Measurements from ENCODE around the gene TBX19. TPM values are rescaled to one million over a fixed set of nuclear protein-coding genes. Genes with fewer than 3 reads are reported as not detected.

The TBX19 gene
- total RNA-seq, 4 donors from 2014 or later: 0.12 to 0.53 (median 0.36) TPM; not detected in 1

DNA sequence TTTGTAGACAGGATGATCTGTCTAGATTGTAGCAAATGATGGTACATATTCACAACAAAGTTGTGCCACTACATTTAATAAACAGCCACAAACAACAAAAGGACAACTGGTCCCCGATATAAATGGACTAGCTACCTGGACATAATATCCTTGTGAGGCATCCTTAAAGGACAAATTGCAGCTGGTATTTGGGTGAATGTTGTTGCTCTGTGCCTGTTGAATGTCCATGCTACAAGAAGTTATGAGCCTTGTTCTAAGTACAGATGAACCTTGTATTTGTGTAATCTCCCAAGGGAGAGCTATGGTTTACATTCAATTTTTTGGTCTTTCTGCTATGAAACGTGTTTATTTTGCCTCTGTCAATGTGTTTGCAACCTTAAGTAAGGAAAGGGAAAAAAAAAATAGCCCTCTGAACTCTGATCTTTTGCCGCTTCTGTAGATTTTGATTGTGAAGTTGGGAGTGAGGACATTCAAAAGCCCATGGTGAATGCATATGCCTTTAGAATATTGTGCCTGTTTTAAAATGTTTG is 28.4 kb upstream of the TBX19 start:
- Histone ChIP-seq H3K27me3 (no peaks in the 10 kb centered on the region), H3K4me1 (no peaks in the 10 kb centered on the region), H3K9me3 (peaks cover 0 to 12% (median 11%) of the 10 kb centered on the region in 3 donors), H3K36me3 (peaks cover 0 to 8% of the 10 kb centered on the region in 2 donors), H3K27ac (no peak overlapping the region), H3K4me3 (no peak overlapping the region)
- DNase-seq (no peak), ATAC-seq (no peak)
- in situ Hi-C loops (cut with MboI; ENCODE audit: low sequenced_read_pairs in 4 of 4) (no loop called here), intact Hi-C loops (cut with DNase I; ENCODE audit: low total_unique reads) (no loop called here)
- TF ChIP-seq CTCF (IDR thresholded peaks at IDR 0.05 in 4 of 5, conservative IDR thresholded peaks at IDR 0.05 in 1 of 5) (no peak), POLR2A (IDR thresholded peaks at IDR 0.05) (no peak)

GRCh38 chr1:168256164-168256563 is 24.5 kb upstream of the TBX19 start:
- no peaks in the 10 kb centered on the region for H3K36me3 ChIP-seq
- in situ Hi-C loops (cut with MboI; ENCODE audit: low sequenced_read_pairs in 4 of 4): no loop called here
- H3K27ac ChIP-seq: no peak overlapping the region
- H3K4me3 ChIP-seq: no peak overlapping the region
- H3K9me3 ChIP-seq: peaks cover 0 to 12% (median 11%) of the 10 kb centered on the region in 3 donors
- peaks cover 13 to 14% of the 10 kb centered on the region in 2 donors for H3K4me1 ChIP-seq
- no peak for ATAC-seq
- DNase-seq: no peak
- H3K27me3 ChIP-seq: no peaks in the 10 kb centered on the region
- intact Hi-C loops (cut with DNase I; ENCODE audit: low total_unique reads): no loop called here
- no peak for TF ChIP-seq CTCF (IDR thresholded peaks at IDR 0.05 in 4 of 5, conservative IDR thresholded peaks at IDR 0.05 in 1 of 5)
- no peak for TF ChIP-seq POLR2A (IDR thresholded peaks at IDR 0.05)

DNA sequence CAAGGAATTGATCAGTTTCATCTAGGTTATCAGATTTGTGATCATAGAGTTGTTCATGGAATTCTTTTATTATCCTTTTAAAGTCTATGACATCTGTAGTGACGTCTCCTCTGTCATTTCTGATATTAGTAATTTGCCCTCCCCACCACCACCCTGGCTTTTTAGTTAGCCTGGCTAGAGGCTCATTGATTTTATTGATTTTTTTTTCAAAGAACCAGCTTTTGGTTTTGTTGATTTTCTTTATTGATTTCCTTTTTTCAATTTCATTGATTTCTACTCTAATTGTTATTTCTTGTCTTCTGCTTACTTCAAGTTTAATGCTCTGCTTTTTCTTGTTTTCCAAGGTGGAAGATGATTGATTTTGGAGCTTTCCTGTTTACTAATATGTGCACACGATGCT is 23.3 kb upstream of the TBX19 start:
- Histone ChIP-seq H3K4me1 (peaks cover 20% of the 10 kb centered on the region in 2 donors), H3K36me3 (no peaks in the 10 kb centered on the region), H3K27me3 (no peaks in the 10 kb centered on the region), H3K4me3 (no peak overlapping the region), H3K27ac (no peak overlapping the region), H3K9me3 (peaks cover 0 to 12% (median 11%) of the 10 kb centered on the region in 3 donors)
- DNase-seq: no peak
- intact Hi-C loops (cut with DNase I; ENCODE audit: low total_unique reads): no loop called here
- TF ChIP-seq CTCF (IDR thresholded peaks at IDR 0.05 in 4 of 5, conservative IDR thresholded peaks at IDR 0.05 in 1 of 5): no peak
- TF ChIP-seq POLR2A (IDR thresholded peaks at IDR 0.05): no peak
- in situ Hi-C loops (cut with MboI; ENCODE audit: low sequenced_read_pairs in 4 of 4): no loop called here
- ATAC-seq: no peak

GRCh38 chr1:168259567-168259966 is 21.1 kb upstream of the TBX19 start:
- intact Hi-C loops (cut with DNase I; ENCODE audit: low total_unique reads) (no loop called here), in situ Hi-C loops (cut with MboI; ENCODE audit: low sequenced_read_pairs in 4 of 4) (no loop called here)
- Histone ChIP-seq H3K9me3 (peaks cover 0 to 12% (median 11%) of the 10 kb centered on the region in 3 donors), H3K4me3 (no peak overlapping the region), H3K4me1 (peaks cover 20% of the 10 kb centered on the region in 2 donors), H3K27me3 (no peaks in the 10 kb centered on the region), H3K27ac (no peak overlapping the region), H3K36me3 (no peaks in the 10 kb centered on the region)
- ATAC-seq: no peak
- no peak for TF ChIP-seq POLR2A (IDR thresholded peaks at IDR 0.05)
- TF ChIP-seq CTCF (IDR thresholded peaks at IDR 0.05 in 4 of 5, conservative IDR thresholded peaks at IDR 0.05 in 1 of 5): no peak
- DNase-seq: no peak

GRCh38 chr1:168260393-168260792 is 20.3 kb upstream of the TBX19 start:
- in situ Hi-C loops (cut with MboI; ENCODE audit: low sequenced_read_pairs in 4 of 4): no loop called here
- ATAC-seq (peak; percentile 65 to 68), DNase-seq (no peak)
- Histone ChIP-seq H3K27me3 (no peaks in the 10 kb centered on the region), H3K4me3 (no peak overlapping the region), H3K9me3 (peaks cover 0 to 11% (median 11%) of the 10 kb centered on the region in 3 donors), H3K27ac (no peak overlapping the region), H3K36me3 (no peaks in the 10 kb centered on the region), H3K4me1 (peaks cover 20% of the 10 kb centered on the region in 2 donors)
- TF ChIP-seq CTCF (IDR thresholded peaks at IDR 0.05 in 4 of 5, conservative IDR thresholded peaks at IDR 0.05 in 1 of 5) (no peak), POLR2A (IDR thresholded peaks at IDR 0.05) (no peak)
- intact Hi-C loops (cut with DNase I; ENCODE audit: low total_unique reads): no loop called here
